Lung (tissue), 12 donors: ENCODE results near the gene HK2. TPM values are rescaled to one million over a fixed set of nuclear protein-coding genes. Genes with fewer than 3 reads are reported as not detected.

ENCODE experiments used
- ATAC-seq: fragments of 200-7000 bp; cut with Tn5 transposase; one replicate; pipeline ENCODE4 v1.9.1; 2020; ENCODE audit warnings: moderate number of reproducible peaks; ENCODE audit not compliant: insufficient read depth, low FRiP score
- DNase-seq, 3 donors: peaks; one replicate each; pipeline ENCODE4 v3.0.0-alpha.2; 2013 to 2017
- H3K27ac ChIP-seq, 2 donors: one replicate each; pipeline ENCODE4 v1.5.1; 2013; ENCODE audit warnings: mild to moderate bottlenecking in 2 of 2, moderate library complexity in 2 of 2, control low read depth in 1 of 2, inconsistent platforms in 1 of 2, low read depth in 1 of 2, low read length in 1 of 2
- H3K27me3 ChIP-seq, 3 donors: one replicate each; pipeline ENCODE4 v1.5.1; 2013; ENCODE audit warnings: low read length in 2 of 3; ENCODE audit not compliant: control insufficient read depth in 3 of 3, insufficient read depth in 3 of 3
- H3K36me3 ChIP-seq, 4 donors: one replicate each; pipeline ENCODE4 v1.5.1; 2013; ENCODE audit warnings: low read length in 4 of 4, mild to moderate bottlenecking in 1 of 4, moderate library complexity in 1 of 4; ENCODE audit not compliant: control insufficient read depth in 4 of 4, insufficient read depth in 4 of 4
- H3K4me1 ChIP-seq, 5 donors: one replicate each; pipeline ENCODE4 v1.5.1; 2013; ENCODE audit warnings: low read length in 5 of 5, mild to moderate bottlenecking in 2 of 5, moderate library complexity in 1 of 5; ENCODE audit not compliant: control insufficient read depth in 5 of 5, insufficient read depth in 5 of 5
- H3K4me3 ChIP-seq: one replicate; pipeline ENCODE4 v1.5.1; 2013; ENCODE audit warnings: mild to moderate bottlenecking, control low read depth, moderate library complexity
- H3K9ac ChIP-seq, 2 donors: one replicate each; pipeline ENCODE4 v1.5.1; 2013; ENCODE audit warnings: low read length in 2 of 2, control low read depth in 1 of 2; ENCODE audit not compliant: insufficient read depth in 1 of 2
- H3K9me3 ChIP-seq, 4 donors: one replicate each; pipeline ENCODE4 v1.5.1; 2013; ENCODE audit warnings: low read length in 3 of 4, mild to moderate bottlenecking in 1 of 4, moderate library complexity in 1 of 4; ENCODE audit not compliant: control insufficient read depth in 4 of 4, insufficient read depth in 3 of 4
- WGBS, 2 donors: extraction: QIAGEN DNeasy Blood & Tissue Kit; methylation state at CpG; one replicate each; pipeline ENCODE4 v1.1.7; 2013; 5-methylcytosine and 5-hydroxymethylcytosine counted together
- polyA plus RNA-seq, 2 donors: library from polyadenylated mRNA; stranded (reverse); fragments of 200-250 nt; gene quantifications; one replicate each; pipeline ENCODE4 v1.2.1, GENCODE V29; 2013
- total RNA-seq, 2 donors: library from RNA; depleted of rRNA in 1 of 2; stranded (reverse); fragments of >200 nt in 1 of 2; gene quantifications; one replicate each; pipeline ENCODE4 v1.2.1, GENCODE V29; 2014 to 2021
- TF ChIP-seq, protein P1 (sequence below): IDR thresholded peaks from 2 replicates; pipeline ENCODE4 v1.5.1; 2012; ENCODE audit warnings: mild to moderate bottlenecking; ENCODE audit errors: control extremely low read depth, extremely low read depth
- donor health status: control.
- donor health status: control.
- donor health status: Bipolar disorder and iron deficiency.
- donor health status: healthy.
- donor health status: DM: yes; HTN: yes; CAD: no.

HK2 gene
- total and polyA plus RNA-seq, 4 donors = 13.6 to 43.1 (median 20.8) TPM

DNA sequence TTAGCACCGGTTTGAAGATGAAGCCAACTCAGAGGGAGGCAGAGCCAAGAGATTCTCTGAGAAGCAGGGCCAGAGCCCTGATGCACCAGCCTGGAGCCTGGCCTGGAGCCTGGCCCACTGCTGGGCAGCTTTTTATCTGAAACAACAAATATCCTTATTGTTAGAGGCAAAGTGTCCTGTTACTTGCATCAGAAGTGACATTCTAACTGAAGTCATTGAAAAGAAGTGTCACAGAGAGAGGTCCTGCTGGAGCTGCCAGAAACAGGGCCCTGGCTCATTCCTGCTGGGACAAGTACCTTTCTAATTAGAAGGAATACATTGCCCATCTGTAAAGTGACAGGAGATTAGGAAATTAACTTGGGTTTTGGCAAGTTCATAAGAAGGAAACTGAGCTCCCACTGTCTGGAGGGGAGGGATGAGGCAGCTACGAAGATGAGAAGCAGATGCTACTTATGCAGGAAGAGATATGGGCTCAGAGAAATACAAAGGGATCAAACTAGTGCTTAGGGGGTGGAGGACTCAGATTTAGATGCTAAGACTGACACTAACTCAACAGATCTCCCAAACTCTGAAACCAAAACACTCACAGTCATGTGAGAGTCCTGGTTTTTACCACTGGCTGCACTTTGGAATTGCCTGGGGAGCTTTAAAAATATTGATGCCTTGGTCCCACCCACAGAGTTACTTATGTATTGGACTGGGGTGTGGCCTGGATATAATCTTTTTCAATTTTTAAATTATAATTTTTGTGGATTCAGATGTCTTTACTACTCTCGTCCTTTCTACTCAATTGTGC is 11.0 kb upstream of the HK2 start:
- no peak for ATAC-seq
- no peaks in the 10 kb centered on the region for H3K4me1 ChIP-seq
- WGBS, 2 donors = 72 to 77% methylated on average over 3 of the region's 3 CpGs
- H3K36me3 ChIP-seq = no peaks in the 10 kb centered on the region
- no peak for DNase-seq
- no peak overlapping the region for H3K27ac ChIP-seq
- no peaks in the 10 kb centered on the region for H3K9me3 ChIP-seq
- TF ChIP-seq, protein P1, sequence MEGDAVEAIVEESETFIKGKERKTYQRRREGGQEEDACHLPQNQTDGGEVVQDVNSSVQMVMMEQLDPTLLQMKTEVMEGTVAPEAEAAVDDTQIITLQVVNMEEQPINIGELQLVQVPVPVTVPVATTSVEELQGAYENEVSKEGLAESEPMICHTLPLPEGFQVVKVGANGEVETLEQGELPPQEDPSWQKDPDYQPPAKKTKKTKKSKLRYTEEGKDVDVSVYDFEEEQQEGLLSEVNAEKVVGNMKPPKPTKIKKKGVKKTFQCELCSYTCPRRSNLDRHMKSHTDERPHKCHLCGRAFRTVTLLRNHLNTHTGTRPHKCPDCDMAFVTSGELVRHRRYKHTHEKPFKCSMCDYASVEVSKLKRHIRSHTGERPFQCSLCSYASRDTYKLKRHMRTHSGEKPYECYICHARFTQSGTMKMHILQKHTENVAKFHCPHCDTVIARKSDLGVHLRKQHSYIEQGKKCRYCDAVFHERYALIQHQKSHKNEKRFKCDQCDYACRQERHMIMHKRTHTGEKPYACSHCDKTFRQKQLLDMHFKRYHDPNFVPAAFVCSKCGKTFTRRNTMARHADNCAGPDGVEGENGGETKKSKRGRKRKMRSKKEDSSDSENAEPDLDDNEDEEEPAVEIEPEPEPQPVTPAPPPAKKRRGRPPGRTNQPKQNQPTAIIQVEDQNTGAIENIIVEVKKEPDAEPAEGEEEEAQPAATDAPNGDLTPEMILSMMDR = no peak
- no peak overlapping the region for H3K4me3 ChIP-seq
- peaks cover 0 to 25% (median 0%) of the 10 kb centered on the region in 3 donors for H3K27me3 ChIP-seq
- H3K9ac ChIP-seq = no peak overlapping the region

DNA sequence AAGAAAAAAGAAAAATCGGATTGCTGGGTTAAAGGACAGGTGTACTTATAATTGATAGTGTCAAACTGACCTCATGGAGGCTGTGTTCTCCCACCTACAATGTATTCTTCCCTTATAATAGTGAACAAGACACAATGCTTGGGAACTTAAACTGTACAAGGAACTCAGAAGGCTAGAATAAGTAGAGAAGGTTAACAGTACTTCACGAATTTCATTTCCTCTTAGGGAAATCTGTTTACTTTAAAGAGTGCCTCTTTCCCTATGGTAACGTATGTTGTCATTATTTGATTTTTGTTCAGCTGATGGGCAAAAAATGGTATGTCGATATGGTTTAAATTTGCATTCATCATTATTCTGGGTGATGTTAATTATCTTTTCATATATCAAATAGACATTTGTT is 9.2 kb upstream of the HK2 start:
- H3K36me3 ChIP-seq = no peaks in the 10 kb centered on the region
- H3K27ac ChIP-seq = no peak overlapping the region
- TF ChIP-seq, protein P1 = no peak
- H3K4me1 ChIP-seq = no peaks in the 10 kb centered on the region
- no peak for ATAC-seq
- 36 to 45% methylated on average over 4 of the region's 4 CpGs for WGBS, 2 donors
- no peak for DNase-seq
- no peak overlapping the region for H3K9ac ChIP-seq
- H3K9me3 ChIP-seq = no peaks in the 10 kb centered on the region
- H3K4me3 ChIP-seq = no peak overlapping the region
- peaks cover 0 to 31% (median 0%) of the 10 kb centered on the region in 3 donors for H3K27me3 ChIP-seq

- DNase-seq (no peak), ATAC-seq (no peak)
- no peak overlapping the region for H3K4me3 ChIP-seq
- H3K36me3 ChIP-seq = no peaks in the 10 kb centered on the region
- no peaks in the 10 kb centered on the region for H3K9me3 ChIP-seq
- H3K9ac ChIP-seq = no peak overlapping the region
- TF ChIP-seq, protein P1 = no peak
- 79 to 94% methylated on average over 2 of the region's 2 CpGs for WGBS, 2 donors
- H3K4me1 ChIP-seq = no peaks in the 10 kb centered on the region
- no peak overlapping the region for H3K27ac ChIP-seq
- peaks cover 0 to 27% (median 0%) of the 10 kb centered on the region in 3 donors for H3K27me3 ChIP-seq
Observed at GRCh38 chr2:74828543-74828942, 5.4 kb upstream of the HK2 start.
